Nucleus accumbens (tissue), 56 donors: Measurements from ENCODE around the gene EML6.
"Not testable (repeated sequence)": the region's sequence is repeated elsewhere in the genome, so short reads cannot be mapped to it uniquely, and the experiment has no call there.

ENCODE experiments used
- DNase-seq, 56 donors: peaks; one replicate each; lab custom pipeline; 2025; lab: John Stamatoyannopoulos, UW

Gene EML6

GRCh38 chr2:54977149-54977548, 253.7 kb downstream of the EML6 start:
- DNase-seq: no peak

- no peak for DNase-seq
Measured at GRCh38 chr2:54979321-54980044, 256.0 kb downstream of the EML6 start.

GRCh38 chr2:54981385-54981784, 257.9 kb downstream of the EML6 start:
- no peak for DNase-seq

- no peak for DNase-seq
Measured at GRCh38 chr2:54983345-54984220, 260.1 kb downstream of the EML6 start.

GRCh38 chr2:54984476-54984875, 261.0 kb downstream of the EML6 start:
- DNase-seq: no peak

- no peak for DNase-seq
Measured at GRCh38 chr2:54986264-54986663, 262.8 kb downstream of the EML6 start.

- no peak for DNase-seq
Measured at GRCh38 chr2:54988612-54989011, 265.1 kb downstream of the EML6 start.

- not testable (repeated sequence) for DNase-seq
Measured at GRCh38 chr2:54990694-54991093, 267.2 kb downstream of the EML6 start.

GRCh38 chr2:54995553-54995952, 272.1 kb downstream of the EML6 start:
- no peak for DNase-seq

GRCh38 chr2:54997826-54998225, 274.4 kb downstream of the EML6 start:
- no peak for DNase-seq

GRCh38 chr2:54999182-54999581, 275.7 kb downstream of the EML6 start:
- peak in 5 of 56 donors; percentile 13 to 34 (median 26) for DNase-seq

- DNase-seq: no peak
Measured at GRCh38 chr2:55000341-55000740, 276.9 kb downstream of the EML6 start.

GRCh38 chr2:55001716-55002115, 278.3 kb downstream of the EML6 start:
- no peak for DNase-seq

GRCh38 chr2:55003706-55004639, 280.5 kb downstream of the EML6 start:
- DNase-seq: peak in 2 of 56 donors; percentile 10 to 16

GRCh38 chr2:55006306-55006705, 282.8 kb downstream of the EML6 start:
- no peak for DNase-seq

- DNase-seq: no peak
Measured at GRCh38 chr2:55009277-55010060, 286.0 kb downstream of the EML6 start.

GRCh38 chr2:55010149-55010591, 286.7 kb downstream of the EML6 start:
- peak in 40 of 56 donors; percentile 7 to 74 (median 40) for DNase-seq

GRCh38 chr2:55010915-55011314, 287.5 kb downstream of the EML6 start:
- DNase-seq: no peak

GRCh38 chr2:55011831-55012671, 288.6 kb downstream of the EML6 start:
- DNase-seq: no peak
